GM12878 (cell line): ENCODE data around the gene TARDBP. TPM values are rescaled to one million over a fixed set of nuclear protein-coding genes. Genes with fewer than 3 reads are reported as not detected.

Experiments
- ATAC-seq: fragments of 200-7000 bp; cut with Tn5 transposase; 3 replicates; pipeline ENCODE4 v1.9.1; 2020; ENCODE audit warnings: mild to moderate bottlenecking, moderate library complexity
- BruUV-seq: library from RNA; stranded (reverse); fragments of 400-500 nt; replicated peaks from 2 replicates; lab custom pipeline; 2021; lab: Mats Ljungman, UMichigan
- CTCF ChIA-PET: fragments of 300-600 bp; sonication (Branson Sonifier 250); formaldehyde crosslinking; extraction: SDS; loops from one replicate; lab custom pipeline; 2021; ENCODE audit warnings: inconsistent platforms; lab: Yijun Ruan, JAX
- POLR2A ChIA-PET: fragments of 350-600 bp; formaldehyde crosslinking; extraction: SDS; loops from one replicate; lab custom pipeline; 2021; ENCODE audit warnings: inconsistent platforms; lab: Charles Lee
- RAD21 ChIA-PET: fragments of 300-600 bp; sonication (Branson Sonifier 250); formaldehyde crosslinking; loops from one replicate; lab custom pipeline; 2023; ENCODE audit warnings: antibody characterized with exemption; ENCODE audit not compliant: unreplicated experiment; lab: Charles Lee
- SMC1A ChIA-PET: fragments of 300-600 bp; sonication (Branson Sonifier 250); formaldehyde crosslinking; loops from one replicate; lab custom pipeline; 2023; ENCODE audit not compliant: unreplicated experiment, uncharacterized antibody; lab: Charles Lee
- DNase-seq: peaks from one replicate; pipeline ENCODE4 v3.0.0-alpha.2; 2011; ENCODE audit warnings: low read depth, low spot score
- FAIRE-seq: peaks from 3 replicates; lab custom pipeline; 2011; peaks lifted over from hg19 to GRCh38; lab: Jason Lieb, UNC
- H2AFZ ChIP-seq: 2 replicates; pipeline ENCODE4 v1.6.0; 2011; ENCODE audit warnings: low read depth, low read length, control low read depth; ENCODE audit not compliant: control insufficient read depth
- H3K27ac ChIP-seq: 2 replicates; pipeline ENCODE4 v1.5.1; 2011; ENCODE audit warnings: control low read depth; ENCODE audit not compliant: control insufficient read depth, insufficient read depth
- H3K27me3 ChIP-seq, 2 experiments: replicated peaks in 1 of 2; 2 replicates each; pipeline versions ENCODE4 v1.6.0 to v1.6.1; 2011; ENCODE audit warnings: low read length in 1 of 2; ENCODE audit not compliant: control insufficient read depth in 2 of 2, insufficient read depth in 2 of 2
- H3K36me3 ChIP-seq, 2 experiments: 2 replicates each; pipeline ENCODE4 v1.5.1; 2011; ENCODE audit warnings: low read length in 1 of 2; ENCODE audit not compliant: control insufficient read depth in 2 of 2, insufficient read depth in 2 of 2
- H3K4me1 ChIP-seq: 2 replicates; pipeline ENCODE4 v1.6.1; 2011; ENCODE audit warnings: mild to moderate bottlenecking, low read length, moderate library complexity, mixed read lengths; ENCODE audit not compliant: control insufficient read depth, insufficient read depth
- H3K4me2 ChIP-seq: 2 replicates; pipeline ENCODE4 v1.6.0; 2011; ENCODE audit warnings: control low read depth; ENCODE audit not compliant: control insufficient read depth, insufficient read depth
- H3K4me3 ChIP-seq: fragments of 200-600 bp; sonication (generic); 2 replicates; pipeline ENCODE4 v1.5.1; 2016
- H3K79me2 ChIP-seq: 2 replicates; pipeline ENCODE4 v1.6.0; 2011; ENCODE audit warnings: low read length; ENCODE audit not compliant: control insufficient read depth, insufficient read depth
- H3K9ac ChIP-seq: 2 replicates; pipeline ENCODE4 v1.8.0; 2011; ENCODE audit warnings: low read length, control low read depth, mixed read lengths; ENCODE audit not compliant: control insufficient read depth, insufficient read depth
- H3K9me3 ChIP-seq: replicated peaks from 3 replicates; pipeline ENCODE4 v1.5.1; 2011; ENCODE audit warnings: mild to moderate bottlenecking, low read length; ENCODE audit not compliant: control insufficient read depth, insufficient read depth
- H4K20me1 ChIP-seq: 2 replicates; pipeline ENCODE4 v1.6.0; 2011; ENCODE audit not compliant: control insufficient read depth, insufficient read depth
- CEBPZ ChIP-seq: fragments of 150-350 bp; IDR thresholded peaks from 2 replicates; pipeline ENCODE4 v1.6.1; 2016; ENCODE audit warnings: low read depth, low read length
- CREB1 ChIP-seq: IDR thresholded peaks from 2 replicates; pipeline ENCODE4 v1.6.1; 2012; ENCODE audit warnings: low read depth, mild to moderate bottlenecking, inconsistent platforms
- CREM ChIP-seq: IDR thresholded peaks from 2 replicates; pipeline ENCODE4 v1.6.1; 2014; ENCODE audit warnings: antibody characterized with exemption, low read depth
- EGR1 ChIP-seq, 2 experiments: IDR thresholded peaks; 1 replicate in 1 of 2; 2 replicates in 1 of 2; pipeline ENCODE4 v1.6.1; 2011 to 2012; ENCODE audit warnings: low read depth in 2 of 2, low read length in 2 of 2, borderline replicate concordance in 1 of 2, mild to moderate bottlenecking in 1 of 2, moderate library complexity in 1 of 2
- FOXM1 ChIP-seq: IDR thresholded peaks from 2 replicates; pipeline ENCODE4 v1.6.1; 2012; ENCODE audit warnings: low read depth, mild to moderate bottlenecking, inconsistent platforms, low read length, moderate library complexity
- KLF5 ChIP-seq: fragments of 450-650 bp; IDR thresholded peaks from 2 replicates; pipeline ENCODE4 v1.6.1; 2014; ENCODE audit warnings: mild to moderate bottlenecking; ENCODE audit not compliant: partially characterized antibody
- MTA3 ChIP-seq: IDR thresholded peaks from 2 replicates; pipeline ENCODE4 v1.6.1; 2012; ENCODE audit warnings: low read length, inconsistent platforms, borderline replicate concordance
- NRF1 ChIP-seq: conservative IDR thresholded peaks from 2 replicates; pipeline ENCODE4 v1.6.1; 2011; ENCODE audit warnings: mild to moderate bottlenecking, low read depth, low read length, improper control_type of control experiment
- RB1 ChIP-seq: fragments of 450-650 bp; formaldehyde crosslinking; IDR thresholded peaks from 2 replicates; pipeline ENCODE4 v1.6.1; 2017; ENCODE audit warnings: mild to moderate bottlenecking, borderline replicate concordance
- SMARCA5 ChIP-seq: fragments of 450-650 bp; IDR thresholded peaks from 2 replicates; pipeline ENCODE4 v1.6.1; 2017; ENCODE audit warnings: mild to moderate bottlenecking
- STAT1 ChIP-seq: fragments of 450-650 bp; conservative IDR thresholded peaks from 2 replicates; pipeline ENCODE4 v1.6.1; 2014; ENCODE audit warnings: antibody characterized with exemption, mild to moderate bottlenecking
- STAT3 ChIP-seq: IDR thresholded peaks from 2 replicates; pipeline ENCODE4 v1.6.1; 2011; ENCODE audit warnings: low read depth, low read length, improper control_type of control experiment
- TAF1 ChIP-seq: IDR thresholded peaks from 2 replicates; pipeline ENCODE4 v1.6.1; 2011; ENCODE audit warnings: mild to moderate bottlenecking, low read depth, low read length, borderline replicate concordance
- YBX1 ChIP-seq: fragments of 450-650 bp; IDR thresholded peaks from 2 replicates; pipeline ENCODE4 v1.6.1; 2016; ENCODE audit warnings: antibody characterized with exemption
- ZNF207 ChIP-seq: fragments of 450-650 bp; IDR thresholded peaks from 2 replicates; pipeline ENCODE4 v1.6.1; 2014; ENCODE audit warnings: antibody characterized with exemption, mild to moderate bottlenecking, borderline replicate concordance
- ZSCAN29 ChIP-seq: fragments of 450-650 bp; IDR thresholded peaks from 2 replicates; pipeline ENCODE4 v1.6.1; 2017; ENCODE audit warnings: mild to moderate bottlenecking, moderate library complexity
- WGBS: methylation state at CpG from one replicate; pipeline ENCODE4 v1.1.6; 2016; ENCODE audit warnings: low lambda C conversion rate; ENCODE audit not compliant: insufficient replicate concordance, insufficient coverage; ENCODE audit errors: missing lambda C conversion rate; 5-methylcytosine and 5-hydroxymethylcytosine counted together
- in situ Hi-C: fragments of 300-500 bp; cut with MboI; formaldehyde crosslinking; loops from 9 replicates; pipeline ENCODE4 v1.14.3; 2018; ENCODE audit warnings: mixed read lengths
- intact Hi-C: fragments of 100-400 bp; cut with micrococcal nuclease; formaldehyde crosslinking; loops from one replicate; pipeline ENCODE4 v1.14.2; 2022; ENCODE audit not compliant: unreplicated experiment
- polyA plus RNA-seq, 11 experiments: library from polyadenylated mRNA; depleted of rRNA in 4 of 11; unstranded in 6 of 11; stranded (reverse) in 5 of 11; fragments of >200 nt; fragmentation: Nextera tagmentation in 4 of 11; fragmentation: Illumina TruSeq in 1 of 11; extraction: Ambion mirVana in 4 of 11; extraction: Trizol in 1 of 11; gene quantifications; 1 replicate in 1 of 11; 2 replicates in 10 of 11; pipeline versions ENCODE4 v1.2.1 to v1.2.3, GENCODE V29; 2011 to 2016; ENCODE audit warnings: inconsistent platforms in 2 of 11, missing spikeins in 2 of 11, low read depth in 1 of 11
- total RNA-seq, 4 experiments: library from RNA; depleted of rRNA in 3 of 4; stranded (reverse); fragments of >200 nt in 3 of 4; fragmentation: Illumina TruSeq in 1 of 4; extraction: Trizol in 1 of 4; gene quantifications; 2 replicates each; pipeline versions ENCODE4 v1.2.1 to v1.2.3, GENCODE V29; 2013 to 2021
- TF ChIP-seq, protein P1 (sequence below): fragments of 450-650 bp; IDR thresholded peaks from 2 replicates; pipeline ENCODE4 v1.6.1; 2016; ENCODE audit warnings: mild to moderate bottlenecking

TARDBP gene
- total and polyA plus RNA-seq, 10 of the 15 experiments (the other 5 are each of a cell fraction or from before 2014, with no cell fraction given) = 55.6 to 318 (median 192) TPM

GRCh38 chr1:10992864-10993263 is 19.6 kb upstream of the TARDBP start:
- Histone ChIP-seq H3K4me3 (no peak overlapping the region), H3K9ac (no peak overlapping the region), H3K36me3 (no peaks in the 10 kb centered on the region), H3K27me3 (no peaks in the 10 kb centered on the region), H2AFZ (no peak overlapping the region), H3K9me3 (no peaks in the 10 kb centered on the region), H3K4me2 (no peak overlapping the region), H3K4me1 (no peaks in the 10 kb centered on the region), H3K79me2 (no peaks in the 10 kb centered on the region), H3K27ac (no peak overlapping the region), H4K20me1 (no peaks in the 10 kb centered on the region)
- ATAC-seq (no peak), DNase-seq (no peak), FAIRE-seq (no peak)
- WGBS = 87% methylated on average over 4 of the region's 4 CpGs
- no peak for TF ChIP-seq RB1
- TF ChIP-seq MTA3 = no peak
- no peak for TF ChIP-seq NRF1
- no peak for TF ChIP-seq FOXM1
- no peak for TF ChIP-seq CREM
- TF ChIP-seq, protein P1, sequence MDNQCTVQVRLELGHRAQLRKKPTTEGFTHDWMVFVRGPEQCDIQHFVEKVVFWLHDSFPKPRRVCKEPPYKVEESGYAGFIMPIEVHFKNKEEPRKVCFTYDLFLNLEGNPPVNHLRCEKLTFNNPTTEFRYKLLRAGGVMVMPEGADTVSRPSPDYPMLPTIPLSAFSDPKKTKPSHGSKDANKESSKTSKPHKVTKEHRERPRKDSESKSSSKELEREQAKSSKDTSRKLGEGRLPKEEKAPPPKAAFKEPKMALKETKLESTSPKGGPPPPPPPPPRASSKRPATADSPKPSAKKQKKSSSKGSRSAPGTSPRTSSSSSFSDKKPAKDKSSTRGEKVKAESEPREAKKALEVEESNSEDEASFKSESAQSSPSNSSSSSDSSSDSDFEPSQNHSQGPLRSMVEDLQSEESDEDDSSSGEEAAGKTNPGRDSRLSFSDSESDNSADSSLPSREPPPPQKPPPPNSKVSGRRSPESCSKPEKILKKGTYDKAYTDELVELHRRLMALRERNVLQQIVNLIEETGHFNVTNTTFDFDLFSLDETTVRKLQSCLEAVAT = no peak
- TF ChIP-seq EGR1 (IDR thresholded peaks at IDR 0.05; ENCODE audit: borderline replicate concordance in 1 of 2, low read depth in 2 of 2, low read length in 2 of 2) = no peak
- TF ChIP-seq KLF5 = no peak
- TF ChIP-seq CREB1 = no peak
- TF ChIP-seq YBX1 = no peak
- TF ChIP-seq STAT1 = no peak
- no peak for TF ChIP-seq ZSCAN29
- TF ChIP-seq ZNF207 = no peak
- no peak for TF ChIP-seq SMARCA5
- no peak for TF ChIP-seq TAF1
- no peak for TF ChIP-seq STAT3
- TF ChIP-seq CEBPZ = no peak
- intact Hi-C loops (no loop called here), in situ Hi-C loops (no loop called here)
- RAD21 ChIA-PET = no interaction called here
- BruUV-seq = no TSS peak
- POLR2A ChIA-PET = interaction anchor here (1.4 kb wide), 1 partner anchor 14 kb away, joined by 3 read pairs; no protein-coding TSS in a partner anchor
- SMC1A ChIA-PET = interaction anchor here (0.6 to 1.7 kb wide), 6 partner anchors 13 to 31 kb away, joined by 3 to 5 read pairs (median 4); no protein-coding TSS in a partner anchor
- CTCF ChIA-PET = interaction anchor here (0.5 to 1.7 kb wide), 3 partner anchors 45 to 288 kb away, joined by 3 to 5 read pairs (median 3); no protein-coding TSS in a partner anchor
